ENCODE results near the gene RNF212B.
"Not testable (repeated sequence)": the region's sequence is repeated elsewhere in the genome, so short reads cannot be mapped to it uniquely, and the experiment has no call there.

The RNF212B gene

DNA sequence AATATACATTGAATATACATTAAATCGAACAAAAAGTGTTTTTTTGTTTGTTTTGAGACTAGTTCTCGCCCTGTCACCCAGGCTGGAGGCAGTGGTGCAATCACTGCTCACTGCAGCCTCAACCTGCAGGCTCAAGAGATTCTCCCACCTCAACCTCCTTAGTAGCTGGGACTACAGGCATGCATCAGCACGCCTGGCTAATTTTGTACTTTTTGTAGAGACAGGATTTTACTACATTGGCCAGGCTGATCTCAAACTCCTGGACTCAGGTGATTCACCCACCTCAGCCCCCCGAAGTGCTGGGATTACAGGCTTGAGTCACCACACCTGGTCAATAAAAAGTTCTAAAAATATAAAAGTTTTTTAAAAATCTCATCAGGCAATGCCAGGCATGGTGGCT lies 10.2 kb upstream of the RNF212B start:
- DNase-seq (ENCODE audit: low read depth) = no peak
- TF ChIP-seq CTCF (IDR thresholded peaks at IDR 0.05; ENCODE audit: control insufficient read depth, insufficient read depth, low read depth, low read length, missing control alignments) = no peak

DNA sequence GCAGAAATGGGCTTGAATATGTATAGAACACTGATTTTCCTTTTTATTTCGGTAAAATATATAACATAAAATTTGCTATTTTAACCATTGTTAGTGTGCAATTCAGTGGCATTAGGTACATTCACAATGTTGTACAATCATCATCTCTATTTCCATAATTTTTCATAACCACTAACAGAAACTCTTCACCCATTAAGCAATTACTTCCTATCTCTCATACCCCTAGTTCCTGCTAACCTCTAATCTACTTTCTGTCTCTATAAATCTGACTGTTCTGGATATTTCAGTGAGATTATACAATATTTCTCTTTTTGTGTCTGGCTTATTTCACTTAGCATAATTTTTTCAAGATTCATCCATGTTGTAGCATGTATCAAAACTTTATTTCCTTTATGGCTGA lies 8.9 kb upstream of the RNF212B start:
- H3K4me3 ChIP-seq (ENCODE audit: control insufficient read depth, low read depth, low read length) = no peak overlapping the region
- no peak for DNase-seq (ENCODE audit: low read depth)
- TF ChIP-seq CTCF (IDR thresholded peaks at IDR 0.05; ENCODE audit: control insufficient read depth, insufficient read depth, low read depth, low read length, missing control alignments) = no peak

More for the DNA sequence above, 10.2 kb upstream of the RNF212B start:
- H3K4me3 ChIP-seq (ENCODE audit: control insufficient read depth, low read depth, low read length) = no peak overlapping the region

DNA sequence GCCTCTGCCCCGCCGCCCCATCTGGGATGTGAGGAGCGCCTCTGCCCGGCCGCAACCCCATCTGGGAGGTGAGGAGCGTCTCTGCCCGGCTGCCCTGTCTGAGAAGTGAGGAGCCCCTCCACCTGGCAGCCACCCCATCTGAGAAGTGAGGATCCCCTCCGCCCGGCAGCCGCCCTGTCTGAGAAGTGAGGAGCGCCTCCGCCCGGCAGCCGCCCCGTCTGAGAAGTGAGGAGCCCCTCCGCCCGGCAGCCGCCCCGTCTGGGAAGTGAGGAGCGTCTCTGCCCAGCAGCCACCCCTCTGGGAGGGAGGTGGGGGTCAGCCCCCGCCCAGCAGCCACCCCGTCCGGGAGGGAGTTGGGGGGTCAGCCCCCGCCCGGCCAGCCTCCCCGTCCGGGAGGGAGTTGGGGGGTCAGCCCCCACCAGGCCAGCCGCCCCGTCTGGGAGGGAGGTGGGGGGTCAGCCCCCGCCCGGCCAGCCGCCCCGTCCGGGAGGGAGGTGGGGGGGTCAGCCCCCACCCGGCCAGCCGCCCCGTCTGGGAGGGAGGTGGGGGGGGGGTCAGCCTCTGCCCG lies 5.4 kb upstream of the RNF212B start:
- DNase-seq (ENCODE audit: low read depth); H3K4me3 ChIP-seq (ENCODE audit: control insufficient read depth, low read depth, low read length): not testable (repeated sequence)

DNA sequence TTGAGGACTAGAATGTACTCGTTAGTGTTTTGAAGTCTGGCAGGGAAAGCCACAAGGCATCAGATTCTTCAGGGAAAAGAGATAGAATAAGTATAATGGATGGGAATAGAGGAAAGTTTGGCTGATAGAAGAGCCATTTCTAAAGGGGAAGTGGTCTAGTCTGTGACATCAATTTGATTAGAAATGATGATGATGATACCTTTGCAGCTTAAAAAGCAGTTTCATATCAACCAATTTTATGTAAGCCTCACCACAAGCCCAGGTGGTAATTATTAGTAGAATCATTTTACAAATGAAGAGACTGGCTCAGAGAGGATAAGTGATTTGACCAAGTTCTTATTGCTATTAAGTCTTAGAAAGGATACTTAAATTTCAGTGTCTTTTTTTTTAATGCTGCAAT lies 2.9 kb downstream of the RNF212B start:
- no peak overlapping the region for H3K4me3 ChIP-seq (ENCODE audit: control insufficient read depth, low read depth, low read length)
- TF ChIP-seq CTCF (IDR thresholded peaks at IDR 0.05; ENCODE audit: control insufficient read depth, insufficient read depth, low read depth, low read length, missing control alignments) = no peak
- no peak for DNase-seq (ENCODE audit: low read depth)

GRCh38 chr14:23241061-23241715 lies 3.5 kb downstream of the RNF212B start:
- not testable (repeated sequence) for DNase-seq (ENCODE audit: low read depth); H3K4me3 ChIP-seq (ENCODE audit: control insufficient read depth, low read depth, low read length)

GRCh38 chr14:23242076-23242475 lies 4.3 kb downstream of the RNF212B start:
- no peak for TF ChIP-seq CTCF (IDR thresholded peaks at IDR 0.05; ENCODE audit: control insufficient read depth, insufficient read depth, low read depth, low read length, missing control alignments)
- DNase-seq (ENCODE audit: low read depth) = no peak
- H3K4me3 ChIP-seq (ENCODE audit: control insufficient read depth, low read depth, low read length) = no peak overlapping the region

GRCh38 chr14:23243066-23243465 lies 5.3 kb downstream of the RNF212B start:
- TF ChIP-seq CTCF (IDR thresholded peaks at IDR 0.05; ENCODE audit: control insufficient read depth, insufficient read depth, low read depth, low read length, missing control alignments) = no peak
- no peak for DNase-seq (ENCODE audit: low read depth)
- H3K4me3 ChIP-seq (ENCODE audit: control insufficient read depth, low read depth, low read length) = no peak overlapping the region

GRCh38 chr14:23245282-23245681 lies 7.5 kb downstream of the RNF212B start:
- TF ChIP-seq CTCF (IDR thresholded peaks at IDR 0.05; ENCODE audit: control insufficient read depth, insufficient read depth, low read depth, low read length, missing control alignments) = no peak
- no peak for DNase-seq (ENCODE audit: low read depth)
- H3K4me3 ChIP-seq (ENCODE audit: control insufficient read depth, low read depth, low read length) = no peak overlapping the region
